Fibroblast of pulmonary artery (primary cell): ENCODE measurements around the gene PSEN1.
"Not testable (repeated sequence)": the region's sequence is repeated elsewhere in the genome, so short reads cannot be mapped to it uniquely, and the experiment has no call there.

Experiments used
- DNase-seq: peaks from one replicate; pipeline ENCODE4 v3.0.0-alpha.2; 2010; ENCODE audit warnings: low read depth
- H3K4me3 ChIP-seq: replicated peaks from 2 replicates; pipeline ENCODE4 v1.5.1; 2011; ENCODE audit warnings: low read depth, mild to moderate bottlenecking, control low read depth, low read length, moderate library complexity
- CTCF ChIP-seq: IDR thresholded peaks from 2 replicates; pipeline ENCODE4 v1.5.1; 2011; ENCODE audit warnings: mild to moderate bottlenecking, control low read depth, low read length, inconsistent platforms; ENCODE audit errors: missing control alignments

Gene PSEN1

GRCh38 chr14:73191441-73191840 lies 55.1 kb downstream of the PSEN1 start:
- no peak for TF ChIP-seq CTCF
- H3K4me3 ChIP-seq: no peak overlapping the region
- no peak for DNase-seq

- H3K4me3 ChIP-seq, DNase-seq: not testable (repeated sequence)
These were observed 58.0 kb downstream of the PSEN1 start for GRCh38 chr14:73194306-73194705.

GRCh38 chr14:73198253-73198652 lies 61.9 kb downstream of the PSEN1 start:
- no peak overlapping the region for H3K4me3 ChIP-seq
- DNase-seq: no peak

GRCh38 chr14:73203527-73203926 lies 67.2 kb downstream of the PSEN1 start:
- no peak for TF ChIP-seq CTCF
- no peak for DNase-seq
- H3K4me3 ChIP-seq: no peak overlapping the region

More at GRCh38 chr14:73198253-73198652, 61.9 kb downstream of the PSEN1 start:
- no peak for TF ChIP-seq CTCF

GRCh38 chr14:73207615-73208014 lies 71.3 kb downstream of the PSEN1 start:
- DNase-seq: no peak
- TF ChIP-seq CTCF: no peak
- no peak overlapping the region for H3K4me3 ChIP-seq

GRCh38 chr14:73208390-73208789 lies 72.1 kb downstream of the PSEN1 start:
- no peak overlapping the region for H3K4me3 ChIP-seq
- DNase-seq: no peak
- TF ChIP-seq CTCF: no peak

GRCh38 chr14:73208846-73209245 lies 72.5 kb downstream of the PSEN1 start:
- no peak for DNase-seq

More at GRCh38 chr14:73208846-73209245, 72.5 kb downstream of the PSEN1 start:
- H3K4me3 ChIP-seq: no peak overlapping the region
- TF ChIP-seq CTCF: no peak
